ENCODE data around the gene TEAD1. TPM values are rescaled to one million over a fixed set of nuclear protein-coding genes. Genes with fewer than 3 reads are reported as not detected.

TEAD1 gene
- total and polyA plus RNA-seq, 2 experiments from 2014 or later: 24.5 to 103 TPM

- no peak for TF ChIP-seq REST (IDR thresholded peaks at IDR 0.05; ENCODE audit: unreplicated experiment)
- TF ChIP-seq EZH2phosphoT487 (IDR thresholded peaks at IDR 0.05; ENCODE audit: unreplicated experiment): no peak
These were observed 309.1 kb downstream of the TEAD1 start (continued) for GRCh38 chr11:12983336-12983735.

- Histone ChIP-seq H3K79me2 (replicated peaks; ENCODE audit: insufficient read depth) (no peaks in the 10 kb centered on the region), H3K4me2 (no peak overlapping the region), H3K36me3 (ENCODE audit: insufficient read depth) (no peaks in the 10 kb centered on the region), H3K27ac (ENCODE audit: low read depth) (no peak overlapping the region), H4K20me1 (replicated peaks; ENCODE audit: insufficient read depth) (no peaks in the 10 kb centered on the region), H3K9me2 (ENCODE audit: insufficient read depth) (peaks cover 4% of the 10 kb centered on the region; the same call in 1 of the 2 replicates), H3K4me1 (ENCODE audit: insufficient read depth) (no peaks in the 10 kb centered on the region), H3F3A (replicated peaks; ENCODE audit: low read depth) (no peaks in the 10 kb centered on the region), H2AFZ (no peak overlapping the region), H3K4me3 (no peak overlapping the region), H3K27me3 (ENCODE audit: insufficient read depth) (no peaks in the 10 kb centered on the region)
- ATAC-seq (no peak), DNase-seq (ENCODE audit: low spot score) (no peak)
- no peak overlapping the region for H3K27ac Mint-ChIP-seq
- no peaks in the 10 kb centered on the region; the same call in 2 of the 3 replicates for H3K9me3 Mint-ChIP-seq
- no peak overlapping the region for H3K4me3 Mint-ChIP-seq
- H3K4me1 Mint-ChIP-seq: no peaks in the 10 kb centered on the region
- no peaks in the 10 kb centered on the region for H3K27me3 Mint-ChIP-seq (ENCODE audit: insufficient read depth, low read depth, poor library complexity)
- H3K36me3 Mint-ChIP-seq (ENCODE audit: low read depth): no peaks in the 10 kb centered on the region
- TF ChIP-seq POLR2AphosphoS5 (IDR thresholded peaks at IDR 0.05; ENCODE audit: low read depth) (no peak), ETS1 (IDR thresholded peaks at IDR 0.05) (no peak), CREB1 (CRISPR knock-in tag; IDR thresholded peaks at IDR 0.05; ENCODE audit: low read depth) (no peak), EZH2phosphoT487 (IDR thresholded peaks at IDR 0.05; ENCODE audit: unreplicated experiment) (no peak), STAT1 (IDR thresholded peaks at IDR 0.05; ENCODE audit: unreplicated experiment) (no peak), ZNF331 (CRISPR knock-in tag; IDR thresholded peaks at IDR 0.05; ENCODE audit: low read depth) (no peak), JUNB (IDR thresholded peaks at IDR 0.05; ENCODE audit: unreplicated experiment) (no peak), REST (IDR thresholded peaks at IDR 0.05; ENCODE audit: unreplicated experiment) (no peak), NANOG (IDR thresholded peaks at IDR 0.05; ENCODE audit: borderline replicate concordance) (no peak), CTCF (conservative IDR thresholded peaks at IDR 0.05; ENCODE audit: low read depth in 2 of 2) (no peak), ZNF114 (CRISPR knock-in tag; IDR thresholded peaks at IDR 0.05) (no peak)
These were observed 312.1 kb downstream of the TEAD1 start for GRCh38 chr11:12986194-12986898.
